Activated gamma-delta T cell treated with Interleukin-2 at 50 U/mL for 16 hours (primary cell): Measurements from ENCODE around the gene UBE2U.
"Not testable (repeated sequence)": the region's sequence is repeated elsewhere in the genome, so short reads cannot be mapped to it uniquely, and the experiment has no call there.

ENCODE experiments used
- DNase-seq: peaks from one replicate; pipeline ENCODE4 v3.0.0-alpha.2; 2020

The UBE2U gene

DNA sequence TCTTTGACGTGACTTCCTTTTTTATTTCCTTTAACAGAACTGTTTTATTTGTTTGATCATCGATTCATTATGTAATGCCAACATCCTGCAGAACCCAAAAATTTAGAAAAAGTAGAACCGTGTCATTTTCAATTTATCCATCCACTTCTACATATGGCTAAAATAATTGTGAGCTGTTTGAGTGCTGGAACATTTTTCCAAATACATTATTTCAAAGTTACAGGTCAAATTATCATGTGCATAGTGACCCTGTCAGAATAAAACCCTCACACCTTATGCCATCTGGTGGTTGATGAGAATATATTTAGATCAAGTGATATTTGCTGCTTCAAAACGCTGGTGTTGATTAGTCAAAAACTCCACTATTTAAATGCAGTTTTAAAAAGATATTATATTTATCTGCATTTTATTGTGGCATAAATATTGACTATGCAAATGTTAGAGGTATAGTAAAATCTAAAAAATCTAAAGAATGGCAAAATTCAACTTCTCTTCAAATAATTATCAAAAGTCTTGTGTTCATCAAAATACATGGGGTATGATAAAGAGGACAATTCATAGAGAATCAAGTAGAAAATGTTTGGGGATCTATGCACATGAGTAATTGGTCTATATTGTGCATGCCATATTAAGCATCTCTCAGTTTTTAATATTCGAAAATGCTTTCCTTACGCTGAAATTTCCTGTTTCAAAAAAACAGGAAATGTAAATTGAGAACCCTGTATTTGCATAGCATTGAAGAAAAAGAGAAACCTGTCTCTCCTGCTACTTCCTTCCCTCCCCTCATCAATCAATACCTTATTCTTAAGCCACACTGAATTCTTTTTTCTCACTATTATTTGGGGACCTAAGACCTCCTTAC lies 39.7 kb downstream of the UBE2U start:
- no peak for DNase-seq

DNA sequence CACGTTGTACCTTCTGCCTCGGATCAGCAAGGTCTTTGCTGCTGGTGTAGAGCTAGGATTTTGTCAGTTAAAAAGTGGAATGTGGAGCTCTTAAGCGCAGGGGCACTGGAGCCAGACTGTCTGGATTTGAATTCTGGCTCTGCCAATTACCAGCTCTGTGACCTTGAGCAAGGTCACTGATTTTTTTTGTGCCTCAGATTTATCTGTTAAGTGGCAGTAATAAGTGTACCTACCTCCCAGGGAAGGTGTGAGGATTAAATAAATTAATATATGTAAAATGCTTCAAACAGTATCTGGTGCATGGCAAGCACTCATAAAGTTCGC lies 40.3 kb downstream of the UBE2U start:
- DNase-seq = no peak

GRCh38 chr1:64245495-64245894 lies 42.1 kb downstream of the UBE2U start:
- DNase-seq = no peak

GRCh38 chr1:64246294-64246917 lies 43.0 kb downstream of the UBE2U start:
- DNase-seq = no peak

GRCh38 chr1:64248065-64248464 lies 44.6 kb downstream of the UBE2U start:
- no peak for DNase-seq

GRCh38 chr1:64250472-64250871 lies 47.0 kb downstream of the UBE2U start:
- DNase-seq = not testable (repeated sequence)

GRCh38 chr1:64251971-64252370 lies 48.5 kb downstream of the UBE2U start:
- no peak for DNase-seq

DNA sequence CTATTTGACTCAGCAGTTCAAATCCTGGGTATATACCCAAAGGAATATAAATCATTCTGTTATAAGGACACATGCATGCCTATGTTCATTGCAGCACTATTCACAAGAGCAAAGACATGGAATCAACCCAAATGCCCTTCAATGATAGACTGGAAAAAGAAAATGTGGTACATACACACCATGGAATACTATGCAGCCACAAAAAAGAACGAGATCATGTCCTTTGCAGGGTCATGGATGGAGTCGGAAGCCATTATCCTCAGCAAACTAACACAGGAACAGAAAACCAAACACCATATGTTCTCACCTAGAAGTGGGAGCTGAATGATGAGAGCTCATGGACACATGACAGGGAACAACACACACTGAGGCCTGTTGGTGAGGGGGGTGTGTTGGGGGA lies 53.8 kb downstream of the UBE2U start:
- not testable (repeated sequence) for DNase-seq

GRCh38 chr1:64258444-64258843 lies 55.0 kb downstream of the UBE2U start:
- not testable (repeated sequence) for DNase-seq

- no peak for DNase-seq
Measured at GRCh38 chr1:64263335-64263734, 59.9 kb downstream of the UBE2U start.

GRCh38 chr1:64263856-64264255 lies 60.4 kb downstream of the UBE2U start:
- no peak for DNase-seq

DNA sequence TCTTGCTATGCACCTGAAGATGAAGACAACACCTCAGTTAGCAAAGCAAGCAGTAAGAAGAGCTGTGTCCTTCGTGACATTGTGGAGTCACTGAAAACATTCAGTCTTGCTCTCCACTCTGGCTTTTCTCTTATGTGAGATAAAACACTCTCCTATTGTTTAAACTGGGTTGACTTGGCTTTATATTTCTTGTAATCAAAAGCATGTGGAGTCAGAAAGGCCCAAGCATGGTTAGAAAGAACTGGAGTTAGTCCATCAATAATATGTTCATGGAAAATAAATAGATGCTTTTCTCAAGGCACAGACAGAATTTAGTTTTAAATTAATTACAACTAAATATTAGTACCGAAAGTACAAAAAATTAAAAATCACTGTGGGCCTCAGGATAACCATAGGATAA lies 61.7 kb downstream of the UBE2U start:
- DNase-seq = no peak

- DNase-seq = no peak
Measured at GRCh38 chr1:64266991-64267390, 63.6 kb downstream of the UBE2U start.

DNA sequence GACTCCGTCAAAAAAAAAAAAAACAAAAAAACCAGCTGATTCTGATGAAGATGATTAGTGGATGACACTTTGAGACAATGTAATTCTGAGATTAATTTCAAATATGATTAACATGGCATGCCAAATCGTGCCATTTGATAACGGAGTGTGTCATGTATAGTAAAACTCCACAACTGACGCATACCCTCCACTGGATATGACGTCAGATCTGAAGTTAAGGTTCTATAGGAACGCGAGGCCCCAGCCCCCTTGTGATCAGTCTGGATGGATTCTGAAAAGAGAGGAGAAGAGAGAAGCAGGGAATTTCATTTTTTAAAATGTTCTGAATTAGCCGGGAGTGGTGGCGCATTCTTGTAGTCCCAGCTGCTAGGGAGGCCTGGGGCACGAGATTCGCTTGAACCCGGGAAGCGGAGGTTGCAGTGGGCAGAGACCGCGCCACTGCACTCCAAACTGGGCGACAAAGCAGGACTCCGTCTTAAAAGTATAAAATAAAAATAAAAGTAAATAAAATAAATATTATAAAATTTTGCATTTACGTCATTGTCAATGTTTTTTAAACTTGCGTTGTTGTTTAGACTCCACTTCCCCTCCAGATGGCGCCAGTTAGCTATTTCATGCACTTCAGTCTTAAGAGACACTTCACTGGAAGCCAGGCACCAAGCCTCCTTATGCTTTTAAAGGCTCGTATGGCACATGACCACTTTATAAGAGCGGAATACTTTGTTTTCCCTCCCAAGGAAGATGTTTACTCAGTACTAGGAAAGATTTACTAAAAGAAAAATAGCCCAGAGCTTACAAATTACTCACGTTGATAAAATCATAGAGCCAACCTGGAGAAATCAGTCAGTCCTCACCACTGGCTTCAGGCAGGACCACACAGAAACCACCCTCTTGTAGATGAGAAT lies 65.5 kb downstream of the UBE2U start:
- DNase-seq = peak; percentile 54

DNA sequence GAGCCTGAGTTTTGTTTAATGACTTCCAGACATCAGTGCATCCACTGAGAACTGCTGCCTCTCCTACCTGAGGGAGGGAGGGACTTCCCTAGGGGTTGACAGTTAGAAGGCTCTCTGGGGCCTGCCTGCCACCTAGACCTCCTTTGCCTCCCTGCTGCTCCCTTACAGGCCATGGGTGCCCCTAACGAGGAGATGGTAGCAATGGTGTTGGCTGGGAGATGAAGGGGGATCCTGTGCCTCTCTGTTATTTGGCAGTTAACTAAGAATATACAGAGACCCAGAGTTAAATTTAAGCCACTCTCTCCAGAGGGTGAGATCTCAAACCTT lies 66.1 kb downstream of the UBE2U start:
- no peak for DNase-seq

DNA sequence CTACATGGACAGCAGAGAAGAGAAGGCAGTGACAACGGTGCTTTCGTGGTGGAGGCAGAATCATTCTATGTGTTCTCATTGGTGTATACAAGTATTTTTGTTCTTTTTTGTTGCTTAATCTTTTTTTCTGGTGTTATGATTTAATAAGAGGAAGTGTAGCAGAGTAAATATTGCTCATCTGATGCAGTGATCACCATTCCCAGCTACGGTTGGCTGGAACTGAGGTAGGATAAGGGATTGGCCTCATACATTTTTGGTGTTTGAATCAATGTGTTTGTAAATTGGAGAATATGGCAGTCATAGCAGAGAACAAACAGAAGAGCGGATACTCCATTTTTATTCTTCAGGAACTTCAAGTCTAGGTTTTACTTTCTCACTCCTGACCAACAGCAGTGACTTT lies 76.6 kb downstream of the UBE2U start:
- DNase-seq = no peak

DNA sequence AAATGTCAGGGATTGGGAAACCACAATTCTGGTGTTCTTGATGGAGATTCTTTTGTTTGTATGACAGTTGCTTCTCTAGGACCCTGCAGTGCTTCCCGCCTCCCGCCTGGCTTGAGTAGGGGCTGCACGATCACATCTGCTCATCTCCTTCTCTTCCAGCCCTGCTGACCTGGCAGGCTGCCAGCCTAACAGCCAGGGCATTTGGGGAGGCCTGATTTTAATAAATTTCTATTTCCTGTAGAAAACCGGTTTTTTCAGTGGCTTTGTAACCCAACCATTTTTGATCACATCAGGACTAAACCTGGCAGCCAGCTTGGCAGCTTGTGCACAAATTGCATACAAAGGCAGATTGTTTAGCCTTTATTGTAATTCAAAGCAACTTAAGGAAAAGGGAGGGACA lies 78.9 kb downstream of the UBE2U start:
- DNase-seq = no peak

DNA sequence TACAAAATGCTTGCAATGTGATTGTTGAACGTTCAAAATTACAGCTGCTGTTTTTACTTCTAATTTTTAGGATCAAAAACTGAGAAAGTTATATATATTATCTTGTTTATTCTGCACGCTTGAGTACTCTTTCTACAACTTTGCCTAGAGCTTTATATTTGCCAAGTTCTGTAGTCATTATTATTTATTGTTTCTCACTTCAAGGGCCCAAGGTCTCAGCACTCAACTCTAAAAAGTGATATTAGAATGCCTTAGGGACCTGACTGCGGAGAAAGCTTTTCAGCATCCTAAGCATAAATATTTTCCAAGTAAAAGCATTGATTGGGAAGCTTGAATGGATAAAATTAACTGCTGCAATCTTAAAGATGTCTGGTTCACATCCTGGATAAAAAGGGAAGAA lies 83.6 kb downstream of the UBE2U start:
- no peak for DNase-seq

- no peak for DNase-seq
Measured at GRCh38 chr1:64290420-64290819, 87.0 kb downstream of the UBE2U start.

GRCh38 chr1:64291931-64292330 lies 88.5 kb downstream of the UBE2U start:
- no peak for DNase-seq

- DNase-seq = no peak
Measured at GRCh38 chr1:64292399-64292798, 89.0 kb downstream of the UBE2U start.

DNA sequence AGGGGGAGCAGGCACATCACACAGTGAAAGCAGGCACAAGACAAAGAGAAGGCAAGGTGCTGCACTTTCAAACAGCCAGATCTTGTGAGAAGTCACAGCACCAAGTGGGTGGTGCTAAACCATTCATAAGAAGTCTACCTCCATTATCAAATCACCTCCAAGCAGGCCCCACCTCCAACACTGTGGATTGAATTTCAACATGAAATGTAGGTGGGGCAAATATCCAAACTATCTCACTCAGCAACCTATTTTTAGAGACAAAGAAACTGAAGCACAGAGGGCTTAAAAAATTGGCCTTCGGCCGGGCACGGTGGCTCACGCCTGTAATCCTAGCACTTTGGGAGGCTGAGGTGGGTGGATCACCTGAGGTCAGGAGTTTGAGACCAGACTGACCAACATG lies 90.4 kb downstream of the UBE2U start:
- DNase-seq = no peak

- no peak for DNase-seq
Measured at GRCh38 chr1:64295136-64295535, 91.7 kb downstream of the UBE2U start.

GRCh38 chr1:64295561-64295960 lies 92.1 kb downstream of the UBE2U start:
- DNase-seq = no peak
